NCI-H2107 treated with DMSO at 0.1 percent for 48 hours (cell line): Measurements from ENCODE around the gene ATP7B.

Experiments
- DNase-seq: peaks from one replicate; lab custom pipeline; 2025; ENCODE audit not compliant: unreplicated experiment; lab: John Stamatoyannopoulos, UW

Gene ATP7B

DNA sequence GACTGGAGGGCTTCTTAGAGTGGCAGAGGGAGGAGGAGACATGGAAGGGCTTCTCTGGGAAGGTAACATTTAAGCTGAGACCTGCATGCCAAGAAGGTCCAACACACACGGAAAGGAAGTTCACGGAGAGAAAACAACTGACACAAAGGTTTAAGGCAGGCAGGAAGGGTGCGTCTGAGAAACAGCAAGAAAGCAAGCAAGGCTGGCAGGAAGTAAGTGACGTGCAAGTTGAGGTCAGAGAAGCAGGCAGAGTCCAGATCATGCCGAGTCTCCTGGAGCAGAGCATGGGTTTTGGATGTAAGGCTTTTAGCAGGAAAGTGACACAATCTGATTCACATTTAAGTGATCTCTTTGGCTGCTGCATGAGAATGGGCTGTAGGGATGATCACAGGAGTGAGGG lies 60.5 kb downstream of the ATP7B start:
- no peak for DNase-seq

DNA sequence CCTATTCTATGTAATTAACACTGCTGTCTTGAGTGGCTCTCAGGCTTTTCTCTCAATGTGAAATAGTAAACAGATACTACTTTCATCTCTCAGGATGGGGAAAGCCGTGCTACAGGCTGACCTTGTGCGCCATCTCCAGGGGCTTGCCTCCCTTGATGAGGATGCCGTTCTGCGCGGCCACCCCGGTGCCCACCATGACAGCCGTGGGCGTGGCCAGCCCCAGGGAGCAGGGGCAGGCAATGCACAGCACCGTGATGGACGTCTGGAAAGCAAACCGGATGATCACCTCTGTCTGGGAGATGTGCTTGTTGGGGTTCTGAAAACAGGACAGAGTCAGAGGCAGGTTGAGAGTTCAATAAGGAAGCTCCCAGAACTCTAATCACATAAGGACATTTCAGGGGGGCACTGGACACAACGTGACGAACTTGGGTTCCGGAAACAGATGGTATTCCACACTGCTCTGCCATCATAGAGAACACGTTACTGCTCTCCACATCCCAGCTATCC lies 65.0 kb downstream of the ATP7B start:
- no peak for DNase-seq

DNA sequence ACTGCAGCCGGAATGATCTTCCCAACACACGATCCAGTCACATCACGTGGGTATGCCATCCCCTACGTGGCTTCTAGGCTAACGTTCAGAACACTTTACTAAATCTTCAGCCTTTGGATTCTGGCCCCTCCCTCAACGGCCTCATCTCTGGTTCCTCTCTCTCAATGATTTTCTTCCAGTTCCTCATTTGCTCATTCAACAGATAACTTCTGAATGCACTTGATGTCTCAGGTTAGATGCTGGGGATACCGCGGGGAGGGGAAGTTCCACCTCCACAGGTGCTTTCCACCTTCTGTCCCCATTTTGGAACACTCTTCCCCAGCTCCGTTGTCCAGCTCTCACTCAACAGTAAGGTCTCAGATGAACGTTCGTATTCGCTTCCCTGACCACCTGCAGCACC lies 66.1 kb downstream of the ATP7B start:
- no peak for DNase-seq

DNA sequence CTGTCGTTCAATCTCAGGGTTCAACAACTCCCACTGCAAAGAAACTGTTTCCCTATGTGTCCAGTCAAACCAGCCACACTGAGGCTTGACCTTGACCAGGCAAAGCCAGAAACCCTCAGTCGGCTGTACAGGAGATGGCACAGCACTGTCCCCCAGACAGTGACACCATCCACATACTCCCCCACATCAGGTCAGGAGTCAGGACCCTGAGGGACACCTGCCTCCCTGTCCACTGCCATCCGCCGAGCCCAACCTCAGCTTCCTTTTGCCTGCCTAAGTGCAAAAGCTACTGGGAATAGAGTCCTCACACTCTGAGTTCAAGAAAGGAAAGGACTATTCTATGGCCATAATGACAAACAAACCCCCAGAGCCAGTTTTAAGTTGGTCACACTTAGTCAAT lies 66.8 kb downstream of the ATP7B start:
- DNase-seq: no peak

DNA sequence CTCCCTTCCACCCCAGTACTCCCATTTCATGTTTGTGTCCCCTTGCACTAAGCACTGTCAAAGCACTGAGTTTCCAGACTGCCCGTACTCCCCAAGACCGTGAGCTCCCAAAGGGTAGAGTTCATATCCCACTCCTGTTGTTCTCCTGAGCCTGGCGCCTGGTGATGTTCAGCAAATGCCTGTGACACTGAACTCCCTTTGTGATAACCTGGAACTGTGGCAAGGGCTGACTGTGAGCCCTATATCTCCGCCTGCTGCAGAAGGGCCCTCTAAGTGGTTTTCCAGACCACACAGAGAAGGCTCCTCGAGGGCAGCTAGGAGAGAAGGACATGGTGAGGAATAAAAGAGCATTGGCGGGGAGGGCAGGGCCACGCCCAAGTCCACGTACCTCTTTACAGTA lies 67.5 kb downstream of the ATP7B start:
- no peak for DNase-seq

DNA sequence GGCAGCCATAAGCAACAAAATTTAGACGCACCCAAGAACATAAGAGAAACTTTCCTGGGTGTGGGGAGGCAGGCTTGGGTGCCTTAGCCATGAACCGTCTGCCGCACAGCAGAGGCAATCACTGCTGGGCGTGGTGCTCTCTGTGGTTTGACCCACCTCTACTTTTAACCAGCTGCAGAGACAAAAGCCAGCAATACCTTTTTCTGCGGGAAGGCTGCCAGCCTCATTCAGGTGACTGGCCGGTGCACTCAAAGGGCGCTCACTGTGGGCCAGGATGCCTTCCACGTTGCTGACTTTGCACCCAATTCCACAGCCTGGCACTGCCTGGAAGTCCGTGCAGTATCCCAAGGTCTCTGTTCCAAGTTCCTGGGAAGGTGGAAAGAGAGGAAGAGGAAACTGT lies 69.1 kb downstream of the ATP7B start:
- peak; percentile 34 for DNase-seq

DNA sequence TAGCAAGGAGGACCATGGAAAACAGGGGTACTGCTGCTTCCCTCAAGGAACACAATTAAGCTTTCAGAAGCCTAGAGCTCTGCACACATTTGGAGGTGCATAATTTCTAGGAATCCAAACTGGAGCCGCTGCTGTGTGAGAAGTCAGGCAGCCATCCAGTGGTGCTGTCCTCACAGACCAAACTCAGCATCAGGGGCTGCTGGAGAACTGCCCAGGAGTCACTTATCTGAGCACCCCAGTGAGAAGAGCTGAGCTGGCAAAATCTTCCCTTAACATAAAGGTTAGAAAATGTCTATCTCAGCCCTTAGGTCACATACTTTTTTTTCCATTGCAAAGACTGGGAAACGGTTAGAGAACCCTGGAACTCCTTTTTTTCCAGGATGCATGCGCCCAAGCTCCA lies 72.8 kb downstream of the ATP7B start:
- no peak for DNase-seq

DNA sequence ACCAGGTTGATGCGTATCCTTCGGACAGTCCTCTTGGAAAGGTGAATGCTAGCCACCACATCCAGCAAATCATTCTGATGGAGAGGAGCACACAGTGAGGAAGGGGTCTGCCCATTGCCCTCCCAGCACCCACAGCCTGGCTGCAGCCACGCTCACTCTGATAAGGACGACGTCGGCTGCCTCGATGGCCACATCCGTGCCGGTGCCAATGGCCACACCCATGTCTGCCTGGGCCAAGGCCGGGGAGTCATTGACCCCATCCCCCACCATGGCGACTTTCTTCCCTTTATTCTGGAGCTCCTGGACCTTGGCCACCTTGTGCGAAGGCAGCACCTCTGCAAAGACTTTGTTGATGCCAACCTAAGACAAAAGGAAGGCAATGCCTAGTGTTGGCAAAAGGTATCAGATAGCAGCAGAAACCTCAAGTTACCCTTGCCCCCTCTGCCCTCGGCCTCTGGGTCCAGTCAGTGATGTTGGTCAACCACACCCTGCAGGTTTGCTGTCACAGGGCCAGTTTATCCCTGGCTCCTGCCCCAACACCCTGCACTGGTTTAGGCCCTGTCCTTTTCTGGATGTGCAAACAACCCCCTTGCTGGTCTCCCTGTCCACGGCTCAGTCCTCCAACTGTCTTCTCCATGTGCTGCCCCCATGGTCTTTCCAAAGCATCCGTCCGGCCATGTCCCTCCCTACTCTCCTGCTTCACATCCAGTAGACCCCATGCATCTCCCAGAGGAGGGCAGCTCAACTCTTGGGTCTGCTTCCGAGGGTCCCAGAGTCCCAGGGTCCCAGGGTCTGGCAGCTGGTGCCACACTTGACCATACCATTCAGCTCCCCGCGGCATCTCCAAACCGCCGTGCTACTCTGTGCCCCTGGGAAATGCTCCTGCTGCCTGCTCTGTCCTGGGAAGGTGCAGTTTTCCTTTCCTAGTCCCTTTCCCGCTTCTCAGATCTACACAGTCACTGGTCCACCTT lies 73.6 kb downstream of the ATP7B start:
- no peak for DNase-seq

DNA sequence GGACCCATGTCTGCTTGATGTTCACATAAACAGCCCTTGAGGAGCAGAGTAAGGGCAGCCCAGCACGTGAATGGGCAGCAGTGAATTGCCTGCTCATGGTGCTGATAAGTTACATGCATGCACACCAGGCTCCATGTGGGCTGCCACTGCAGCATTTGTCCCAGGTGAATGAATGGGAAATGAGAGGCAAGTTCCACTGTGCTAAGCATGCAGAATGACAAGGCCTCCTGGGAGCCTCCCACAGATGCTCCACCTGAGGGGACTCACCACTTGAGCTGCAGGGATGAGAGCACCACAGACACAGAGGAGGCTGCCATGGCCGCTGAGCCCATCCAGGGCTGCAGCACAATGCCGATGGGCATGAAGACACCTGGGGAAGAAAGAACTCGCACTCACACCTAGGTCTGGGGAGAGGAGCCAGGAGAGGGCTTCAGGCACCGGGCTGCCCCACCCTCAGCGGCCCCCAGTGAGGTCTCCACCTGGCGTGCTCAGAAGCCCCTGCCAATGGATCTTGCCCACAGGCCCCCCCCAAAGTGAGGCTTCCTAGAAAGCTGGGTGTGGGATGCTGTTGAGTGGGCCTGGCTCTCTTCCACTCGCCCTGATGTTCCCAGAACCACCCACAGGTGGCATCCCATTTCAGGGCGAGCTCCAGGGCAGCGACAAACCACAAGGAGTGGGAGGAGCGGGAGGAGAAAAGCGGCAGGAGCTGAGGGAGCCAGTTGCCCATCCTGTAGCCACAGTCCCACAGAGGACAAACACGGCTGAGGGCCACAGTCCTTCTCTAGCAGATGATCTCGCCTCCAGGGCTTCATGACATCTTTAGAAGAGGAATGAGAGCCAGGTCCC lies 75.7 kb downstream of the ATP7B start:
- DNase-seq: no peak

DNA sequence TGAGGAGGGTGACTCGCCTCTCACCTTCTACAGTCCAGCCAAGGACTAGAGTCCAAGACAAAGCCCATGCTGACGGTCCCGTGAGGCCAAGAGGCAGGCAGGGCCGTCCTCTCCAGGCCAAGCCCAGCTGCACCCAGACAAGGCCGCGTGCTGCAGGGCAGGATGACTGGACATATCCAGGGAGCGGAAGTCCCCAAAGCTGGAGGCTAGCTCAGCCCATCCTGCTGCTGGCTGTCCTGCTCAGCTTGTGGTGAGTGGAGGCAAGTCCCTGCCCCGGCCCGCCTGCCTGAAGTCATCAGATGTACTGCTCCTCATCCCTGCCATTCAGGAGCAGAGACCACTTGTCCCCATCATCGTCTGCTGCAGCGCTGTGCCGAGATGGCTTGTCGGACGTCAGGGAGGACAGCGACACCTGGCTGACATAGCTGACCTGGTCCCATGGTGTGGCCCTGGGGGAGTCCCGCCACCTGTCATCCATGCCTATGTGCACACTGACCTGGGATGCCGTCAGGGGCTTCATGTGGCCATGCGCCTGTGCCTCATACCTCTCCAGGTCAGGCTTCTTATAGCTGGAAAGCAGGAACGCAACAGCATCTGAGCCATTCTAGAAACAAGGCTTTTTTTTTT lies 76.7 kb downstream of the ATP7B start:
- DNase-seq: no peak

DNA sequence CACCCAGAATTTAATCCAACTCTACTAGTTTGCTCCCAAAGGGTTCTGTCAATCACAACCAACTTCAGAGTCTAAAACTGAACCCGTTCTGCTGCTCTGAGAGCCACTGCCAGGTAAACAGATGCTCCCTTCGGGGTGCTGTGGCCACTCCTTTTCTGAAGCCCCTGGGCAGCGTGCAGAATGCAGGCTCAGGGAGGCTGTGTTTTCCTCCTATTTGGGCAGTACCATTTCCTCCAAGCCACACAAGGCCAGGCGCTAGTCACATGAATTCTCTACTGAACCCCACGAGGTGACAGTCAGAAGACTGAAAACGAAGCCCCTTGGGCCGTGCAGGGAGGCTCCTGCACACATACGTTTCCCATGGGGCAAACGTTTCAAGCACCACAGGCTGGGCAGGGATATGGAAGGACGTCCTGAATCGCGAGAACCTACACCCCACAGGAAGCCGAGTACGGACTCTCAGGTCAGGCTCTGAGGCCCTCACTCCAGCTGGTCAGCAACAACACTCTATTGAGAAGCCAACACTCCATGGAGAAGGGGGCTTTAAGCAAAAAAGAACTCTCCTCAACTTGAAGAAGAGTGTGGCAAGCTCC lies 77.7 kb downstream of the ATP7B start:
- DNase-seq: no peak

DNA sequence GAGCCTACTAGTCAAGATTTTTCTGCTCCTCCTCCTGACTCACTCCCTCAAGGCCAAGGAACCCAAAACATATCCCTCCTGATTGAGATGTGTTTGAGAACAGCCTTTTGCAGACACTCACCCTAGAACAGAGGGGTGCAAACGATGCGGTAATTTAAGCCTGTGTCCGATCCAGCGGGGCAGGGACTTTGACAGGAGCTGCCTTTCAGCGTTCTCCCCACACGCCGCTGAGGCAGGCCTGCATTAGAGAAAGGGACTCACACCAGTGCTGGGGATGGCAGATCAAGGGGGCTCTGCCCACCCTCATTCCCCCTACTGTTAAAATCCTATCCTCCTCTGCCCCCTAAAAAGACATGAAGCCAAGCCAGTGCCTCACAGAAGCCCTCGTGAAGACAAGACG lies 79.0 kb downstream of the ATP7B start:
- DNase-seq: no peak

DNA sequence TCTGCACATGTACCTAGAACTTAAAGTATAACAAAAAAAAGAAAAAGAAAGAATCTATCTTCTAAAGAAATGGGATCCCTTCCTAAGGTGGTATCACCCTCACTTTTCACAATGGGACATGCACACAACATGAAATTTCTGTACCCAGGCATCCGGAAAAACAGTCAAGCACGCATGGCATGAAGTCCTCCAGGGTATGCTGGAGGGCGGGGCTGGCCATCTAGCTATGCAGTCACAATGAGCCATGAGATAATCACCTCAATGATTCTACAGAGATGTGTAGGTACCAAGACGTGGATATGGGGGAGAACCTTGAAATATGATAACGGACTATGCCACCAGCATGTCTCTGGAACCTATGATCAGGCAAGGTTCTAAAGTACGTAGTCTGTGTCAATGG lies 79.6 kb downstream of the ATP7B start:
- no peak for DNase-seq

DNA sequence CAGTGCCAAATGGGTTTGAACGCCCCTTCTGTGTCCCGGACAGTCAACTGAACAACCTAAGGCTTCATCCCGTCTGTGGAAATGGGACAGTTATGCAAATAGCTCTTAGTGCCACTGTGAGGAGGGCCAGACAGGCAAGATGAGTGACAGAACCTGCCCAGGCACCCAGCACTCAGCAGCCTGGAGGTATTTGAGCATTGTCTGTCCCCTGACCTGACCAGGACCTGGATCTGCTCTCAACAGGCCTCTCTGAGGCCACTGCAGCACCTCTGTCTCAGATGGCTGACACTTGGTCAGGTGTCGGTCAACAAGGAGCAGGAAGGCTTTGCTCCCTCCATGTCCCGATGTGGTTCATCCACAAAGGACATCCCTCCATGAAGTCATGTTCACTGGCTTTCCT lies 81.6 kb downstream of the ATP7B start:
- DNase-seq: no peak

DNA sequence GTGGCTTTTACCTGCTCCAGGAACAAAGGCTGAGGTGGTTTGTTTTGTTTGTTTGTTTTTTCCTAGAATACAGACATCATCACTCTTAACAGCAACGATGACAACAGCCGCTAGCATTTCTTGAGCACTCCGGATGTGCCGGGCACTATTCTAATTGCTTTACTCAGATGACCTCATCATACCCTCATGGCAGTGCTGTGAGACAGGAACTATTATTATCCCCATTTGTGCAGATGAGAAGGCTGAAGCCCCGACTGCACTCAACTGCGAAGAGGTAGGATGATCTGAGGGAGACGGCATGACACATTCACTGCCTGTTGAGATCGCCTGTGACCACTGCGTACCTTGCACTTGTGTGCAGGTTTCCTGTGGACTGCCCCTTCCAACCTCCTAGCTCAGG lies 83.0 kb downstream of the ATP7B start:
- DNase-seq: peak; percentile 40

DNA sequence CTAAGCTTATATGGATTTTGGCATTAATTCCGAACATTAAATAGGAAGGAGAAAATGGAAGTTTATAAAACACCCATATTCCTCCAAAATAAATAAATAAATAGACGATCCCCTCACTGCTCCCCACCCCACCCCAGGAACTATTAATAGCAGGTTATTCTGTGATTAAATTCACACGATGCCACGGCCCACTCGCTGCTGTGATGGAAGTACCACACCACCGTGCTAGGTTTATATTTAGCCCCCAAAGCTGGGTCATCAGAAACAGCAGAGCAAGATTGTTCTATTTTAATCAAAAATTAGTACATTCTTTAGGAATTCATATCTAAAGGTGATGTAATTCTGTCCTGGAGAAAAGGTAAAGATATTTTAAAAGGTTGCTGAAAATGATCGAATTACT lies 84.1 kb downstream of the ATP7B start:
- no peak for DNase-seq

DNA sequence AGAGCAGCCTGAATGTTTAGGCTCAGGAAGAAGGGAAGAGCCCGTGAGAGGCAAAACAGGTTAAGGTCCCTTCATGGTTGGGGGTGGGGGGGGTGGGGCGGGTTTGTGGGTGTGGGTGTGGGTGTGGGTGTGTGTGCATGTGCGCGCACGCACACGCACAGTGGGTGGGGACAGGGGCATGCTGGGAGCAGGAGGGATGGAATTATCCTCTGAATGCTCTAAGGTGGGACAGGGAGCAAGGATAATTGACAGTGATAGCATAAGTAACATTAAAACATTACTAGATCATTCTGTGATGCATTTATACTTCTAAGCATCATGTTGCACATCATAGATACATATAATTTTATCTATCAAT lies 84.7 kb downstream of the ATP7B start:
- no peak for DNase-seq

DNA sequence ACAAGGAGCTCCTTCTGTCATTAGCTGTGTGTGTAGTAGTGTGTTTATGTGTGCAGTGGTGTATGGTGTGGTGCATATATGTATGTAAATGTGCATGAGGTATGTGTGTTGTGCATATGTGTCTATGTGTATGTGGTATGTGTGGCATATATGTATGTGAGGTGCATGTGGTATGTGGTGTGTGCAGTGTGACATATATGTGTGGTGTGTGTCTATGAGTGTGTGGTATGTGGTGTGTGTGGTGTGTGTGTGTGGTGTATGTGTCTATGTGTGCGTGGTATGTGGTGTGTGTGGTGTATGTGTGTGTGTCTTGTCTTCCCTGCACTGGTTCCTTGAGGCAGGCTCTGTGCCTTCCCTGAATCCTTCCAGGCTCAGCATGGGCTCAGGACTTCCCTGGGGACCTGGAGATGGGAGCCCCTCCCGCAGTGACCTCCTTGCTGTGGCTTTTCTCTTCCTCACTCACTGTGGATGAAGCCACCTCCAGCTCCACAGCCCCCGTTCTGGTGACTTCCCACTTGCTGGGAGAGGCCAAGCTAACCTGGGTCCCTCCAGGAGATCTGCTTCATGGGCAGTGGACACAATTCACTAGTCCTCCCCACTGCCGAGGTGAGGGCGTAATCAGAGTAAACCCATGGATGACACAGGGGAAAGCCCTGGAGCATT lies 85.3 kb downstream of the ATP7B start:
- DNase-seq: no peak

DNA sequence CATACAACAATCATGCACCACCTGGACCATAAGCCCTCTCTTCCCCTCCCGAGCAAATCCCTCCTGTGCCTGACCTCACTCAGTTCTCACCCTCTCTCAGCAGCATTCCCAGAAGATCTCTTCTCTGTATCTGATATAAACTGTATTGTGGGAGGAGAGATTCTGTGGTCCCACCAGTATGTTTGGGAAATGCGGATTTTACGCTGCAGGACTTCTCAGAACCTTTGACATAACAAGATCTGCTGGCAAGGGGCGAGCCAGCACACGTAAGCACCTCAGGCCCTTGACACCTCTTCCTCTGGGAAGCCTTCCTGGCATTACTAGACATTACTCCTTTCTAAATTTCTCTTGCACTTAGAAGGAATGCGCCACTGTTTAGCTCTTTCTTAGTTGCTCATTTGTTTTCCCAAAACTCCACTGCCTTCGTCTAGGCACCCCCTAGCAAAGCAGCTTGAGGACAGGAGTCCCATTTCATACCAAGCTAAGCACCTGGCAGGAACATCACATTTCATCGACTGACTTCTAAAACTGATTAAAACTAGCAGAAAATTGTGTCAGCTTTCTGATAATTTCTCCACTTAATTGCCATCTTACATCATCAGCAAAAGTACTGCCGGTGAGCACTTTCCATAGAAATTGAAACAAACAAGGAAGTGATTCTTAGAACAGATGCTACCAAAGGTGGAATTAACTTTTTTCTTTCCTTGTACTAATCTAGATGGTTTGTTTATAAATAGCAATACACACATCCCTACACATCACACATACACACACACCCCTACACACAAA lies 86.3 kb downstream of the ATP7B start:
- DNase-seq: no peak

DNA sequence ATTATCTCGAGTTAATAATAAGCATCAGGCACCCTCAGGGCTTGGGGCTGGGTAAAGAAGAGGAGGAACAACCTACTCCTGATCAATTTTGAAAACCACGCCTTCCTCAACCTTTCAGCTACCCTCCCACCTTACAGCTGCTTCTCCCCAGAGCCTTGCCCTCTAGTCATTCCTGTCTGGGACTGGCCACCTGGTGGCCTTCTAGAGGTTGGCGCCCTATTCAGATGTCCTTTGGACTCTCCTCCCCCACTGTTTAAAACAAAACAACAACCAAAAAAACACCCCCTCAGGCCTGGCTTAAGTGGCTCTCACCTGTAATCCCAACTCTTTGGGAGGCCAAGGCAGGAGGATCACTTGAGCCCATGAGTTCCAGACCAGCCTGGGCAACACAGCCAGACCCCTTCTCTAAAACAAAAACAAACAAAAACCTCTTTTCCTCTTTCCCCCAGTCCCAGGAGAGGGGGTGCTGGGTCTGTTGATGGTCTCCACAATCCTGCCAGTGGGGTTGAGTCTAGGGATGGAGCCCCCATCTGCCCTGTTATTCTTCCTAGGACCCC lies 87.2 kb downstream of the ATP7B start:
- DNase-seq: no peak
